NCI-H510A (cell line): Measurements from ENCODE around the gene JTB.

Experiments
- DNase-seq: peaks from one replicate; lab custom pipeline; 2025; lab: John Stamatoyannopoulos, UW

JTB gene

DNA sequence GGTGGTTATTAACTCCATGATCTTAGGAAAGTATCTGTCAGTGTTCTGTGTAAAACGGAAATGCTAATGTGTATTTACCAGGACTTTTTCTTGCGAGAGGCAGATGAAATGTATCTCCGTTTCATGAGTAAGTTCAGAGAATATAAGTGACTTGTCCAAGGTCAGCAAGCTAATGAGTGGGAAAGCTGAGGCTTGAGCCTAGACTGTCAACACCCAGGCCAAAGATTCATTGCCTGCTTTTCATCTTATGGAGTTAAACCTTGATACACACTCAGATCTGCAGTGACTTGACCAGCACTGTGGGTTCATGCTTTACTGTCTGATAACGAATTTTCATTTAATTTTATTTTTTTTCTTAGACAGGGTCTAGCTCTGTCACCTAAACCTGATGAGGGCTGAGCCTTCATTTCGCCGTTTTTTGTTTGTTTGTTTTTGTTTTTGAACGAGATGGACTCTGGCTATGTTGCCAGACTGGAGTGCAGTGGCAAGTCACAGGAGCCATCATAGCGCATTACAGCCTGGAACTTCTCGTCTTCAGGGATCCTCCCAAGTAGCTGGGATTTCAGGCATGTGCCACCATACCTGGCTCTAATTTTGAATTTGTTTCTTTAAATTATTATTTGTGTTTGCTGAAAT, 918 bp upstream of the JTB start:
- no peak for DNase-seq

DNA sequence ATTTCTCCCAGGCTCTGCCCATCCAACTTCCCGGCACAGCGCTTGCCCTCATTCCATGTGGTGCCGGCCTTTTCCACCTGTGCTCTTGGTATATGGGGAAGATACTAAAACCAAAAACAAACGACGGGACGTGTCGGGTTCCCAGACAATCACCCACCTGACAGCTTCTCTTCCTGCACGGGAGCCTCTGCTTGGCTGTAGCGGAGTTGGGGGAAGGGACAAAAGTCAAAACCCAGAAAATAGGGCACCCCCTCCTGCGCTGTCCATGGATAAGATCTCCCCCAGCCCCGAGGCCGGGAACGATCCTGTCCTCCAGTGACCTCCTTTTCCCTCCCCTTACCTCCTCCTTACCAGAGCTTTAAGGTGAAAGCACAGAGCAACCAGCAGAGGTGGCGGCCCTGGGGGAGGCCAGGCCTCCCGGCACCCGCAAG, 640 bp downstream of the JTB start:
- DNase-seq: no peak

DNA sequence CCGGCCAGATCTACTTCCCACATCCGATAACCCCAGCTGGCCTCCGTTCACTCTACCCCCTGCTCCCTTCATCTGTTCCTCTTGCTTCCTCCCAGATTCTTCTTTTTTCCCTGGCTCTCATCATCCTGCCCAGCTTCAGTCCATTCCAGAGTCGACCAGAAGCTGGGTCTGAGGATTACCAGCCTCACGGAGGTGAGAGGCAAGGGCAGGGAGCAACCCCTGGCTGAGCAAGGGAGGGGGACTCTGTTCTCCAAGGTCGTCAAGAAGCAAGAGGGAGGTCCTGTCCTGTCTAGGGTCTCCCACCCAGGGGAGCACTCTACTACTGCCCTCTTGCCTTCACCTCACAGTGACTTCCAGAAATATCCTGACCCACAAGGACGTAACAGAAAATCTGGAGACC, 3.9 kb downstream of the JTB start:
- no peak for DNase-seq

DNA sequence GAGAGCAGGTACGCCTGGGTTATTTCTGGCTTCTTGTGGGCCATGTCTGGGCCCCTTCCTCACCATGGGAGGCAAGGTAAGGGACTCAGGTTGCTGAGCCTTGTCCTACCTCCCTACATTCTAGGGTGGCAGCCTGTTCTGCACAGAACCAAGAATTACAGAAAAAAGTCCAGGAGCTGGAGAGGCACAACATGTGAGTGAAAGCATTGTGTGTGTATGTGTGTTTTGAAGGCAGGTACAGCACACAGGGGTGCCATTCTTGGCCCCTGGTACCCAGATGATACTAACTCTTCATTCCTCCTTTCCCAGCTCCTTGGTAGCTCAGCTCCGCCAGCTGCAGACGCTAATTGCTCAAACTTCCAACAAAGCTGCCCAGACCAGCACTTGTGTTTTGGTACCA, 4.4 kb downstream of the JTB start:
- DNase-seq: no peak

DNA sequence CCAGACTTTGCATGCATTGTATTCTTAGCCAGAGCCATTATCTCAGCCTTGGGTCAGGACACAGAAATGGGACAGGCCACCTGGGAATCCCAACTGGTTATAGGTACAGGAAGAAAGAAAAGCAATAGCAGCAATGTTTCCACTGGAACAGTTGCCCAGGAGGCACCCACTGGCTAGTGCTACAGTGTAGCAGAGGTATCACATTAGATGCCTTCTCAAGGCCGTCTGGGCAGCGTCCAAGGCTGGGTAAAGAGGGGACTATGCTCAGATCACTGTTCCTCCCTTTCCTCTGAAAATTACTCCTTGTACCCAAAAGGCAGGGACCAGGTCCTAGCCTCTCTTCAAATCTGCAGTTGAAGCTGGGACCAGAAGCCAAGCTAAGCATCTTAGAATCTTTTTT, 7.1 kb downstream of the JTB start:
- DNase-seq: no peak

DNA sequence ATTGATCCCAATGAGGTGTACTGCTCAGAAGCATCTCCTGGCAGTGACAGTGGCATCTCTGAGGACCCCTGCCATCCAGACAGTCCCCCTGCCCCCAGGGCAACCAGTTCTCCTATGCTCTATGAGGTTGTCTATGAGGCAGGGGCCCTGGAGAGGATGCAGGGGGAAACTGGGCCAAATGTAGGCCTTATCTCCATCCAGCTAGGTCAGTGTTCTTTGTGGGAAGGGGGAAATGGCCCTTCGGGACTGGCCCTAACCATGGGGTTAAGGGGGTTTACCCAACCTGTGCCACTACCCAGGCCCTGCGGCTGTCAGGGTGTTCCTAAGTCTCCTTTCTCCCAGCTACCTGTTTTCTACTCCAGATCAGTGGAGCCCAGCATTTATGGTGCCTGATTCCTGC, 8.5 kb downstream of the JTB start:
- DNase-seq: no peak

DNA sequence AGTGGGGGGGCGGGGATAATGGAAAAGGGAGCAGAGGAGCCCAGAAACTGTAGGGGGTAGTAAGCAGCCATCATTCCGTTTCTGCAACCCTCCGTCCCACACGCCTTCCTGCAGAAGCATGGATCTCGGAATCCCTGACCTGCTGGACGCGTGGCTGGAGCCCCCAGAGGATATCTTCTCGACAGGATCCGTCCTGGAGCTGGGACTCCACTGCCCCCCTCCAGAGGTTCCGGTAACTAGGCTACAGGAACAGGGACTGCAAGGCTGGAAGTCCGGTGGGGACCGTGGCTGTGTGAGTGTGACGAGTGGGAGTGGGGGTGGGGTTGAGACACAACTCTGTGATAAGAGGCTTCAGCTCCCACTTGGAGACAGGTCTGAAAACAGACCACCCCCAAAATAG, 9.1 kb downstream of the JTB start:
- DNase-seq: no peak

DNA sequence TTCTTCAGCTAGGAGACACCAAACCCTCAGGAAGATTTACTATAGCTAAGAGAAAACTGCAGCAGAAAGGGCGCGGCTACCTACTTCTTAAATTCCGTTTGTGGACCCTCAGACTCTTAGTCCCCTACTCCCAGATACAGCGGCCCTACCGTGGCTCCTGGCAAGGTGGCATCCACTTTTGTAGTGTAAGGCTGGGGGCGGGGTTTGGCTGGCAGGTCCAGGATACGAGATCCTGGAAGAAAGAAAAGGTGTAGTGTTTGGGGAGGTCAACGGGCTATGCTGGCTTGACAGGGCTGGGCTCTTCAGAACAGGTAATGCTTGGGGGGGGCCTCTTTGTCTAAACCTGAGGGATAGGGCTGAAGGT, 9.5 kb downstream of the JTB start:
- peak; percentile 63 for DNase-seq

DNA sequence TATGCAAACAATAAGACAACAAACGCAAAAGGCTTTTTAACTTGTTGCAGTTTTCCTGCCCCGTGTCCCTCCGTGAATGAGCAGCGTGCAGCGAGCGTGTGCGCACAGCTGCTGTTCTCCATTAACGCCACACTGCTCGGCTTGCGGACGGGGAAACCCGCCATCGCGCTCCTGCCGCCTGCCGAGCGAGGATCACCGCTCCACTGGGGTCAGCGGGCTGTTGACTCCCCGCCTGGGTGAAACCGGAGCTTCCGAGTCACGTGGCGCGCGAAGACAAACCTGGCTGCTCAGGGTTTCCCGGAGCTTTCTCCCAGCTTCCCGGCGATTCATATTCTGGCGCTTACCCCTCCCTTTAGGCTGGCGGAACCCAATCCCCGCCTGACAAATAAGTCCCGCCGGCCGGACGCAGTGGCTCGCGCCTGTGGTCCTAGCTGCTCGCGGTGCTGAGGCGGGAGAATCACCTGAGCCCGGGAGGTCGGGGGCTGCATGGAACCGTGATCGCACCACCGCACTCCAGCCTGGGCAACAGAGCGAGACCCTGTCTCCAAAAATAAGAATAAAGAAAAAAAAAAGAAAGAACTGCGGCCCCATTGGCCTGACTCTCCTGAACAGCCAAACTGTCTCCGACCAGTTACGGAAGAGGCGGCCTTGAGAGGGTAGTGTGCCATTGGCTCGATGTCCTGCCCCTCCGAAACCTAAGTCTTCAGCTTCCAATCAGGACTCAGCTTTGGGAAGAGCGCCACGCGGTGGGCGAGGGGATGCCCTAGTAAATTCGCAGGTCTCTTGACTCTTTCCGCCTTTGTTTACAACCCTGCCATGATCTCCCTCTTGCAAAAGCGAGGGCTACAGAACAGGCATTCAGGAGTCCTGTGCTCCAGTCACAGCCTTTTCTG, 10.1 kb downstream of the JTB start, which contains the start of gene CREB3L4:
TSS of gene CREB3L4 (plus strand) at position 796 of the 893 bp plus-strand sequence. CDS start 624 bp downstream, outside the sequence.
- peak; percentile 96 for DNase-seq

DNA sequence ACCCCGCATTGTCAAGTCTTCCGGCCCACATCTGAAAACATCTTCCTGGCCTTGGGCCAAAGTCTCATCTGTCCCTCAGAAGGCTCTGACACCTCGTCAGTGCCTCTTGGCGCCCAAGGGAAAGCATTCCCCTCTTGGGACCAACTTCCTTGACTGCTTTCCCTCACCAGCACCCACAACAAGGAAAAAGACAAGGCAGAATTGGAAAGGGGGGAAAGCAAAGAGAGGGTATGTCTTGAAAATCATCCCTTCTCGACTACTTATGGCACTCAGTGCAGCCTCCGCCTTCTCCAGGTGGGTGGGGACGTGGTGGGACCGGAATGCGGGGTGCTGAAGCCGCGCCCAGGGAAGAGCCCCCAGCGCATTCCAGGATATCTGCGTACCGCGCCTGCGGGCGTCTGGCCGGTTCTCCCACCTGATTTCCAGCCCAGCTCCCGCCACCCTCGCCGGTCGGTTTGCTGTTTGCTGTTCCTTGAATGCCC, 13.6 kb downstream of the JTB start:
- no peak for DNase-seq

DNA sequence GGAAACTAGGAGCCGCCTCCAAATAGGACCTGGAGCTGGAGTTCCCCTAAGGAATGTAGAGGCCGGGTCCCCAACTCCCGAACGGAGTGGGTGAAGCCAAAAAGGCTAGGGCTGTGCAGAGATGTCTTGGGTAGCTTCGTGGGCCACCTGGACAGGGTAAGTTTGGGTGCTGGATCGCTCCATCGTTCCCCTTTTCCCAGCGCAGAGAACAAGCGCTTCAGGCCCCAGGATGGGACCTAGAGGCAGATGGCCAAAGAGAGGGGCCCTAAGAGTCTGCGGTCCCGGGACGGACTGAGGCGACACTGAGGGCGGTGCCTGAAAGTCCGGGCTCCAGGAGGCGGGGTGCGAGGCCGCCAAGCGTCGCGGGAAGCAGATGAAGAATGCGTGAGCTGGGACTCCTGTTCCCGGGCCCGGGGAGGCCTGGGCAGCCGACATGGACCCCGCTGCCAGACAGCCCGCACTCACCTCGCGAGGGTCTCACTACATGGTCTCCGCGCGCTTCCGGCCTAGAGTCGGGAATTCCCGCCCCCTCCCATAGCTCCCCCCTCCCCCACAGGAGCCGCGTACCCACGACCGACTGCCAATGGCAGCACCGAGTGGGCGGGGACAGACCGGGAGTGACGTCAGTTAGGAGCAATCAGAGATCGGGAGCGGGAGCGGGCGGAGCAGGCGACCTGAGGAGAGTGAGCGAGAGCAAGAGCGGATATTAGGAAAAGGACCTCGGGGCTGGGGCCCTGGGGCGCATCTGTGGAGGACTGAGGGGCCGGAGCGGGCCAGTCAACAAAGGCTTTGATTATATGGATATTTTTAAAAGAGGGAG, 14.2 kb downstream of the JTB start, which contains the start of gene SLC39A1:
TSS of gene SLC39A1 (minus strand) at position 508 of the 820 bp plus-strand sequence. CDS start 822 bp downstream, outside the sequence.
- DNase-seq: peak; percentile 94

DNA sequence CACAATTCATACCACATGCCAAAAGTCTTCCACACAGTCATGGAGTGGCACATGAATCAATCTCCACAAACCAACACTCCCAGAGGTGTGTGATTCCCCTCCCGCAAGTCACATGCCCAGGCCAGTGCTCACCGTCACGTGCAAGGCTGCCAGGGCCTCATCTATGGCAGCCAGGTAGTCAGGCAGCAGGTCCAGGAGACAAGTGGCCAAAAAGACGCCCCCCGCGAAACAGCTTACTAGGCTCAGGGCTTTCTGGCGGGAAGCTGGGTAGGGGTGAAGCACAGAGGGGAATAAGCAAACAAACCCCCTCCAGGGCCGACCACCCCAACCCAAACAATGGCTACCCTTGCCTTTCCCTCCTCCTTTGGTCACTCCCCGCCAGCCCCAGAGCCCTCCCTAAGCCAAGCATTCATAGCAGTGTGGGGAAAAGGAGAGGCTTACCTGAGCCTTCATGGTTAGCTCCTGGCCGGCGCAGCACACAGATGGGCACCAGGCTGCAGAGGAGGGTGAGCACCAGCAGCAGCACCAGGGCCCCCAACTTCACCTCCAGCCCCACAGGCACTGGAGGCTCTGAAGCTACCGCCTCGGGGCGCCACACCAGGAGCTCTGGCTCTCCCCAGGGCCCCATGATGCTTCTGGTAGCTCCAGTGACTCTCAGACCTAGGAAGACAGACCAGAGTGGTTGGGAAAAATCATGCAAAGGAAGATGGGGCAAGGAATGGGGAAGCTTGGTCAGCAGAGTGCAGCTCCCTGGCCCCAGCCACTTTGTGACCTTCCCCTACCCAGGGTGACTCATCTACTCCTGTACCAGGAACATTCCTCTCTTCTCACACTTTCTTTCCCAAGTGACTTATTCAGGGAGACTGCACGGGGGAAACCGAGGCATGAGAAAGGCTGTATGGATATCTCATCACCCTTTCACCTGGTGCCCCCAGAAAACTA, 15.1 kb downstream of the JTB start:
- DNase-seq: peak; percentile 17

DNA sequence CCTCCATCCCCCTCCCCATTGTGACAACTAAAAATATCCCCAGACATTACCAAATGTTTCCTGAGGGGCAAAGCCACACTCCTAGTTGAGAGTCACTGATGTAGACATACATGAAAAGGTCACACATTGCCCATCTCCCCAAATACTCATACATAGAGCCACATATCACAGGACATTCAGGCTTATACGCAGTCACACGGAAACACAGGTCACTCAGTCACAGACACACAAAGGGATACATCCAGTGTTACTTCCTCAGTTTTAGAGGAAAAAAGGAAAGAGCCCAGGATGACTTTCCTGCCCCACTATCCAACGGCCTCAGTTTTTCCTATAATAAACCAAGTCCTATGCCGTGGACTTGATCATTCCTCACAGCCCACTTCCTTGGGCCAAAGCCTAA, 16.1 kb downstream of the JTB start:
- DNase-seq: no peak

DNA sequence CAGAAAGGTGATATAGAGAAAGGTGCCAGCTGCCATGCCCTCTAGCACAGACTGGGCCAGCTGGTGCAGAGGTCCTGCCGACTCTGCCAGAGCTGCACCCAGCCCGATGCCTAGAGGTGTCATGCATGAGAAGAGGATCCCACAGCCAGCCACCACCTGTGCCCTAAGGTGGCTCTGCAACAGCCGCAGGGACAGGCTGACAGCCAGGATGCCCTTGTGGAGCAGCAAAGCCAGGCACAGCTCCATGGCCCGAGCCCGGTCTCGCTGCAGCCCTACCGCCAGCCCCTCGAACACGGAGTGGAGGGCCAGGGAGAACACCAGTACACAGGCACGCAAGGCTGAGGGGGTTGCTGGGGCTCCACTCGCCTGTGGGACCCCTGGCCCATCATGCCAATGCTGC, 17.3 kb downstream of the JTB start:
- DNase-seq: no peak

DNA sequence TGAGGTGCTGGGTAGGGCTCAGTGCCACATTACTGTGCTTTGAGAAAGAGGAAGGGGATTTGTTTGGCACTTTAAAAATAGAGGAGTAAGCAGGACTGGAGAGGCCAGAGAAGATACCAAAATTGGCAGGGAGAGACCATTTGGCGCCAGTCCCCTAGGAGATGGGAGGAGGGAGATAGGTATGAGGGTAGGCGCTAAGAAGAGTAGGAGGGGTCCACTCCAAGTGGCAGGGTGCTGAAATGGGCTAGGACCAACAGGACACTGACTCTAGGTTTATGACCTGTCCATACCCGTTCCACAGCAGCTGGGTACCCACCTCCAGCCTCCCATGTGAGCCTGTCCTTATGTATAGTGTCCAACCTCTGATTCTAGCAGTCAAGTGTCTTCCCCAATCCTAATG, 18.0 kb downstream of the JTB start:
- no peak for DNase-seq

DNA sequence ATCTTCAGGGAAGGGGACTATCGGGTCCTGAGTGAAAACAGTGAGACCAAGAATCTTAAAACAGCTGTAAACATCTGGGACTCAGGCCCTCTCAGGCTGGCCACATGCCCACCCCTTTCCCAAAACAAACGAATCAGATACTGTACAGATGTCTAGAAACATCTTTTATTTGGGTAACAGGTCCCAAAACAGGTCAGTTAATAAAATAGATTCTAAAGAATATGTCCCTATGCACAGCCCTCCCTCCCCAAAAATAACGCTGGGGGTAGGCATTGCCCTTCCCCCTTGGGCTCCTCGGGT, 18.6 kb downstream of the JTB start:
- DNase-seq: no peak

DNA sequence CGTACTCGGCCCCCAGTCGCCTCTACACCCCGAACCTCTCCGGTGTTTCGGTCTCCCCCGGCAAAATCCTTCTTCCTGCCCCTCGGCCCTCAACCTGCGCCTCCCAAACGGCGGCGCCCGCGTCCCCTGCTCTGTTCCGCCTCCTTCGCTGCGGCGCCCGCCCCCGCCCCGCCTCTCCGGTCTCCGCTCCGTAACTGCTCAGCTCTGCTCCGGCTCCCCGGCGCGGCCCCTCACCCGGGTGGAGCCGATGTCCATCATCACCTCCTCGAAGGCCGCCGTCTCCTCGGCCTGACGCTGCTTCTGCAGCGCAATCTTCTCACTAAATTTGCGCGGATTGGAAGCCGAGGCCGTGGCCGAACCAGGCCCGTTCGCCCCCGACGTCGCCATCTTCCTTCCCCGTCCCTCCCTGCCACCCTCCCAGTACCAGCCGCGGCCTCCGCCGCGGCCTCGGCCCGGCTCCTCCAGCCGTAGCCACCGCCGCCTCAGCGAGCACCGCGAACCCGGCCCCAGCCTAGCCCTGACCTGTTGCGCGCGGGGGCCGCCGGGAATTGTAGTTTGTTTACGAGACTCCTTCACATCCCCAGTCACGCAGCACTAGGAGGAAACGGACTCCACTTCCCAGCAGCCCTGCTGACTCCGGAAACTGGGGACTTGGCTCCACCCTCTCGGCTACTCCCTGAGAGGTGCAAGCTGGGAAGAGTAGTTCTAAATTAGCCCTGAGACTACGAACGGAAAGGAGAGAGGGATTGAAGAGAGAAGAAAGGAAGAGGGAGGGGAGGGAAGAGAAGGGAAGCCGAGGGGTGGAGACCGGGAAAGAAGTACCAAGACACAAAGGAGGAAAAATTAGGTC, 19.1 kb downstream of the JTB start, which contains the start of gene CRTC2:
TSS of gene CRTC2 (minus strand) at position 502 of the 850 bp plus-strand sequence. CDS start at position 387, 115 bp downstream.
- peak; percentile 97 for DNase-seq

DNA sequence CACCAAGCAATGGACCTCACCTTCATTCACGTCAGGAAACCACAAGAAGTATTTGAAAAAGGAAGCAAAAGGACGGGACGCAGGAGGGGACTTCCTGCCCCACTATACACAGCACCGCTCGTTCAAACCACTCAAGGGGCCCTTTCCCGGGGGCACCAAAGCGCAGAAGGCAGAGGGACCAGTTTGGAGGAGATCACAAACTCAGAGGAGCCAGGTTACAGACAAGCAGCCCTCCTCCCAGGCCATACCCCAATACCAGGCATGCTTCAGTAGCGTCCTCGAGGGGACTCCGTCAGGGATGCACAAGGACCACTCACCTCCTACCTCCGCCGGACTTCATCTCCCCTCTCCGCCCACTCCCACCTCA, 19.7 kb downstream of the JTB start:
- no peak for DNase-seq

DNA sequence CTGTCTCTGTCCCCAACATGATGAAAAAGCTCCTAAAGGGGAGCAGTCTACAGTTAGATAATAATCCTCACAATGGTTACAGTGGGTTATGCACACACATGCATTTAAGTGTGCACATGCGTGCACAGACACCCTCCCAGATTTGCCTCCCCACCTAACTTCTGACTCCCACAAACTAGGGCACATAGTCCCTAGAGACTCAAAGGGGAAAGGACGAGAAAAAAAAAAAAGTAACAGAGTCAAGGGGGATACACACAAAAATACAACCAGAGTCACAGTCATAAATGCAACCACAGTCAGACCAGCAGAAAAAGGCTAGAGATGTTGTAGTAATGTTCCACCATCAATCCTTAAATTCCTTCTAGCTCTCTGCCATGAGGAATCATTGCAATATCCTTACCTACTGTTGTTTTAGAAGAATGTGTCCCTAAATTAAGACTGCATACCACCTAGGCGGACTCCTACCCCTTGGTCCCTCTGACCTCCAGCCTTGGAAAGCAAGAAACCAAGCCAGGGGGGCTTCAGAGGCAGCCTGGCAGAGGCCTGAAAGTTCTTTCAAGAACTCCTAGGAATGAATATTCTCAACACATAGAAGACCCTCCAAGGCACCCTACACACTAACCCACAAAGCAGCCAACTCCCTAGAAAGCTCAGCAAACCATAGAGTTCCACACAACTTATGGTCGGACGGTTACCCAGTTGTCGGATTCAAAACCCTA, 20.3 kb downstream of the JTB start:
- no peak for DNase-seq

DNA sequence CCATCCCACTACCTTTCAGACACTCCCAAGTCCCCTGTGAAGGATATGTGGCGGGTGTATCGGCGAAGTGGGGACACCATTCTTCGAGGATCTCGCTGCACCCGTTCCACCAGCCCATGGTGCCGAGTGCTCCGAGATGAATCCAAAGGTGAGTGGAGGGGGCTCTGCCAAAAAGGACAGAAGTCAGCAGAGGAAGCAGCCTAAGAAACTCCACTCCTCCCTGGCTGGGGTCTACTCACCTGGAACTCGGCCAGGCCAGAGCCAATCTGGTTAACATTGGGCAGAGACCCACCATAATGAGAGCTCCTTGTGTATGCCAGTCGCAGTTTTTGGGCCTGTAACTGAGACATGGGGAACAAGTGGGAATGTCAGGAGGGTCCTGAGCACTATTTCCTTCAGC, 22.6 kb downstream of the JTB start:
- no peak for DNase-seq
